K562 (cell line): Measurements from ENCODE around the gene ADAM23. TPM values are rescaled to one million over a fixed set of nuclear protein-coding genes. Genes with fewer than 3 reads are reported as not detected.
A peak's percentile ranks its signal among the peaks of the same experiment; 100 is the strongest.

Experiments
- ATAC-seq: fragments of 200-7000 bp; cut with Tn5 transposase; 3 replicates; pipeline ENCODE4 v1.9.1; 2020; ENCODE audit warnings: moderate library complexity
- BruUV-seq: library from RNA; stranded (reverse); fragments of 400-500 nt; replicated peaks from 2 replicates; lab custom pipeline; 2021; lab: Mats Ljungman, UMichigan
- CTCF ChIA-PET: fragments of 300-600 bp; formaldehyde crosslinking; extraction: SDS; loops from one replicate; lab custom pipeline; 2021; ENCODE audit warnings: low intra/inter-chr PET ratio; lab: Yijun Ruan, JAX
- POLR2A ChIA-PET: fragments of 300-600, 350-650 bp; sonication (Branson Sonifier 250); formaldehyde crosslinking; extraction: SDS; loops from one replicate; lab custom pipeline; 2021; ENCODE audit warnings: antibody characterized with exemption, inconsistent platforms; lab: Yijun Ruan, JAX
- DNase-seq, 4 experiments: peaks; one replicate each; pipeline versions ENCODE4 v3.0.0 to v3.0.0-alpha.2; 2011 to 2018; ENCODE audit warnings: low spot score in 3 of 4, mixed read lengths in 3 of 4; ENCODE audit errors: extremely low read depth in 1 of 4
- FAIRE-seq: peaks from 2 replicates; lab custom pipeline; 2011; peaks lifted over from hg19 to GRCh38; lab: Jason Lieb, UNC
- H2AFZ ChIP-seq: 2 replicates; pipeline ENCODE4 v1.6.0; 2011; ENCODE audit warnings: low read depth, low read length, control low read depth, inconsistent platforms
- H3K27ac ChIP-seq: fragments of 200-600 bp; 3 replicates; pipeline ENCODE4 v1.8.0; 2011; ENCODE audit warnings: low read depth, mild to moderate bottlenecking, control low read depth, inconsistent platforms, low read length, moderate library complexity, mixed read lengths; ENCODE audit errors: extremely low read depth
- H3K27me3 ChIP-seq, 2 experiments: fragments of 300-600 bp in 1 of 2; 2 replicates in 1 of 2; 3 replicates in 1 of 2; pipeline versions ENCODE4 v1.6.0 to v1.8.0; 2011; ENCODE audit warnings: inconsistent platforms in 2 of 2, low read length in 2 of 2, mild to moderate bottlenecking in 1 of 2, mixed read lengths in 1 of 2, moderate library complexity in 1 of 2; ENCODE audit not compliant: control insufficient read depth in 2 of 2, insufficient read depth in 2 of 2
- H3K36me3 ChIP-seq: fragments of 300-600 bp; 3 replicates; pipeline ENCODE4 v1.8.0; 2011; ENCODE audit warnings: mild to moderate bottlenecking, low read length, inconsistent platforms; ENCODE audit not compliant: control insufficient read depth, insufficient read depth
- H3K4me1 ChIP-seq, 2 experiments: fragments of 200-600 bp in 1 of 2; replicated peaks in 1 of 2; 2 replicates in 1 of 2; 3 replicates in 1 of 2; pipeline versions ENCODE4 v1.5.1 to v1.8.0; 2011; ENCODE audit warnings: inconsistent platforms in 2 of 2, low read length in 2 of 2, mild to moderate bottlenecking in 1 of 2, mixed read lengths in 1 of 2, moderate library complexity in 1 of 2; ENCODE audit not compliant: control insufficient read depth in 2 of 2, insufficient read depth in 2 of 2
- H3K4me2 ChIP-seq: 2 replicates; pipeline ENCODE4 v1.6.1; 2011; ENCODE audit warnings: low read length, control low read depth, inconsistent platforms, mixed read lengths; ENCODE audit not compliant: insufficient read depth
- H3K4me3 ChIP-seq: fragments of 200-600 bp; sonication (generic), shearing (Covaris generic); 2 replicates; pipeline ENCODE4 v1.5.1; 2016; ENCODE audit warnings: control low read depth, inconsistent platforms
- H3K79me2 ChIP-seq: fragments of 200-600 bp; 3 replicates; pipeline ENCODE4 v1.8.0; 2011; ENCODE audit warnings: low read length, inconsistent platforms; ENCODE audit not compliant: control insufficient read depth, insufficient read depth
- H3K9ac ChIP-seq, 2 experiments: 2 replicates each; pipeline versions ENCODE4 v1.6.0 to v1.6.1; 2011; ENCODE audit warnings: low read depth in 2 of 2, low read length in 2 of 2, control low read depth in 1 of 2, inconsistent platforms in 1 of 2, mild to moderate bottlenecking in 1 of 2, mixed read lengths in 1 of 2; ENCODE audit not compliant: insufficient read depth in 1 of 2
- H3K9me1 ChIP-seq: one replicate; pipeline ENCODE4 v1.6.0; 2011; ENCODE audit warnings: inconsistent platforms, mild to moderate bottlenecking, low read length, moderate library complexity; ENCODE audit not compliant: control insufficient read depth, insufficient read depth
- H3K9me3 ChIP-seq: replicated peaks from 2 replicates; pipeline ENCODE4 v1.5.1; 2011; ENCODE audit warnings: low read depth, low read length, inconsistent platforms; ENCODE audit not compliant: control insufficient read depth, insufficient read depth
- H4K20me1 ChIP-seq: replicated peaks from 2 replicates; pipeline ENCODE4 v1.6.1; 2011; ENCODE audit warnings: low read length, inconsistent platforms, mixed read lengths; ENCODE audit not compliant: control insufficient read depth, insufficient read depth
- BRF2 ChIP-seq: IDR thresholded peaks from 3 replicates; pipeline ENCODE4 v1.6.1; 2011; ENCODE audit warnings: borderline replicate concordance, mild to moderate bottlenecking; ENCODE audit not compliant: insufficient read length, insufficient read depth
- CCNT2 ChIP-seq: IDR thresholded peaks from 2 replicates; pipeline ENCODE4 v1.6.1; 2011; ENCODE audit warnings: borderline replicate concordance, low read depth, mild to moderate bottlenecking, moderate library complexity, mixed read lengths, low read length; ENCODE audit not compliant: insufficient read length; ENCODE audit errors: extremely low read depth
- CHD1 ChIP-seq: fragments of 200-600 bp; sonication (generic); IDR thresholded peaks from one replicate; pipeline ENCODE4 v1.6.1; 2012; ENCODE audit warnings: mild to moderate bottlenecking, moderate library complexity, low read length, inconsistent platforms
- E2F8 ChIP-seq: fragments of 450-650 bp; IDR thresholded peaks from 2 replicates; pipeline ENCODE4 v1.7.1; 2018; ENCODE audit warnings: mild to moderate bottlenecking, low read depth; ENCODE audit not compliant: partially characterized antibody
- FUS ChIP-seq: fragments of 200-400 bp; formaldehyde crosslinking; optimal IDR thresholded peaks from 2 replicates; pipeline ENCODE3; 2017; ENCODE audit warnings: low read depth, low read length
- KLF13 ChIP-seq: fragments of 450-650 bp; IDR thresholded peaks from 2 replicates; pipeline ENCODE4 v1.6.1; 2016; ENCODE audit warnings: missing genetic modification characterization, low read depth, mild to moderate bottlenecking, missing compliant biosample characterization, moderate library complexity, borderline replicate concordance
- L3MBTL2 ChIP-seq: fragments of 450-650 bp; IDR thresholded peaks from 2 replicates; pipeline ENCODE4 v1.6.1; 2016; ENCODE audit warnings: mild to moderate bottlenecking, moderate library complexity
- NFE2 ChIP-seq: IDR thresholded peaks from 2 replicates; pipeline ENCODE4 v1.6.1; 2014; ENCODE audit warnings: antibody characterized with exemption, low read depth
- NFIX ChIP-seq: fragments of 250-450 bp; sonication (Bioruptor Pico); IDR thresholded peaks from 2 replicates; pipeline ENCODE4 v1.4.0; 2020; ENCODE audit warnings: low read depth, mild to moderate bottlenecking, moderate library complexity
- NR1H2 ChIP-seq: sonication (generic); formaldehyde crosslinking; IDR thresholded peaks from 2 replicates; pipeline ENCODE4 v1.4.0; 2020; ENCODE audit warnings: mild to moderate bottlenecking, missing genetic modification reagents
- PHTF2 ChIP-seq: fragments of 250-450 bp; sonication (Bioruptor Pico); IDR thresholded peaks from 2 replicates; pipeline ENCODE4 v1.5.0; 2021; ENCODE audit warnings: mild to moderate bottlenecking
- SMAD2 ChIP-seq: fragments of 150-350 bp; IDR thresholded peaks from 2 replicates; pipeline ENCODE4 v1.6.1; 2014; ENCODE audit warnings: low read depth, mild to moderate bottlenecking, low read length
- ZNF551 ChIP-seq: fragments of 250-450 bp; sonication (Bioruptor Pico); IDR thresholded peaks from 2 replicates; pipeline ENCODE4 v1.5.0; 2021; ENCODE audit warnings: mild to moderate bottlenecking, moderate library complexity
- ZNF561 ChIP-seq: fragments of 450-650 bp; formaldehyde crosslinking; conservative IDR thresholded peaks from 2 replicates; pipeline ENCODE4 v1.4.0; 2020; ENCODE audit warnings: mild to moderate bottlenecking, moderate library complexity
- WGBS: fragments of 100-300 bp; shearing (Covaris generic); methylation state at CpG from one replicate; pipeline ENCODE4 v1.1.6; 2016; ENCODE audit warnings: low coverage, mixed read lengths; ENCODE audit not compliant: insufficient coverage; ENCODE audit errors: missing lambda C conversion rate; 5-methylcytosine and 5-hydroxymethylcytosine counted together
- in situ Hi-C: fragments of 300-500 bp; cut with MboI; formaldehyde crosslinking; loops from 4 replicates; pipeline ENCODE4 v1.15.0; 2018; ENCODE audit warnings: inconsistent platforms, mixed read lengths
- intact Hi-C: fragments of 100-400 bp; cut with micrococcal nuclease; formaldehyde crosslinking; loops from 2 replicates; pipeline ENCODE4 v1.14.2; 2022
- polyA plus RNA-seq, 8 experiments: library from polyadenylated mRNA; depleted of rRNA in 4 of 8; stranded (reverse) in 5 of 8; unstranded in 3 of 8; fragments of >200 nt; fragmentation: Nextera tagmentation in 2 of 8; fragmentation: Illumina TruSeq in 1 of 8; extraction: Ambion mirVana in 2 of 8; extraction: Trizol in 1 of 8; gene quantifications; 2 replicates each; pipeline versions ENCODE4 v1.2.1 to v1.2.3, GENCODE V29; 2011 to 2014; ENCODE audit warnings: inconsistent platforms in 1 of 8, missing spikeins in 1 of 8
- total RNA-seq, 7 experiments: library from RNA; depleted of rRNA in 6 of 7; stranded (reverse); fragments of >200 nt in 6 of 7; fragmentation: Illumina TruSeq in 2 of 7; extraction: Trizol in 2 of 7; gene quantifications; 2 replicates each; pipeline versions ENCODE4 v1.2.1 to v1.2.3, GENCODE V29; 2011 to 2021; ENCODE audit warnings: low replicate concordance in 1 of 7

Gene ADAM23
- total and polyA plus RNA-seq, 9 of the 15 experiments (the other 6 are each of a cell fraction or from before 2014, with no cell fraction given) = 0.02 TPM; not detected in 8

GRCh38 chr2:206521612-206522011, 78.3 kb downstream of the ADAM23 start:
- ATAC-seq = no peak
- Histone ChIP-seq H3K79me2 (no peaks in the 10 kb centered on the region), H3K27ac (no peak overlapping the region), H3K9me1 (no peaks in the 10 kb centered on the region), H3K4me1 (no peaks in the 10 kb centered on the region), H4K20me1 (no peaks in the 10 kb centered on the region)
- POLR2A ChIA-PET = no interaction called here
- in situ Hi-C loops = no loop called here
- no peak for TF ChIP-seq BRF2
- 0 out of 2 replicates have a peak, but pooled peaks have one; percentile 5 for TF ChIP-seq NFE2
- TF ChIP-seq, all 486 proteins: peak for 1
- WGBS = 0% methylated on average over 1 of the region's 1 CpG
- Histone ChIP-seq H3K9ac (no peak overlapping the region), H2AFZ (no peak overlapping the region), H3K9me3 (no peaks in the 10 kb centered on the region), H3K27me3 (no peaks in the 10 kb centered on the region), H3K4me2 (no peak overlapping the region), H3K36me3 (no peaks in the 10 kb centered on the region), H3K4me3 (no peak overlapping the region)
- no peak for DNase-seq
- BruUV-seq = no TSS peak
- intact Hi-C loops = no loop called here
- CTCF ChIA-PET = no interaction called here
- no peak for FAIRE-seq

GRCh38 chr2:206526416-206526815, 83.1 kb downstream of the ADAM23 start:
- Histone ChIP-seq H3K4me3 (no peak overlapping the region), H3K9me1 (no peaks in the 10 kb centered on the region), H3K4me2 (no peak overlapping the region), H3K4me1 (no peaks in the 10 kb centered on the region), H3K79me2 (no peaks in the 10 kb centered on the region), H3K36me3 (no peaks in the 10 kb centered on the region), H3K27me3 (no peaks in the 10 kb centered on the region), H2AFZ (no peak overlapping the region), H3K9me3 (no peaks in the 10 kb centered on the region), H3K9ac (no peak overlapping the region), H4K20me1 (no peaks in the 10 kb centered on the region), H3K27ac (no peak overlapping the region)
- no TSS peak for BruUV-seq
- ChIA-PET CTCF (no interaction called here), POLR2A (no interaction called here)
- in situ Hi-C loops = no loop called here
- DNase-seq (no peak), FAIRE-seq (no peak), ATAC-seq (no peak)
- intact Hi-C loops = no loop called here
- 11% methylated on average over 1 of the region's 1 CpG for WGBS
- TF ChIP-seq L3MBTL2 (no peak), NFIX (CRISPR knock-in tag) (no peak), NR1H2 (CRISPR knock-in tag) (no peak), FUS (no peak), ZNF551 (no peak), E2F8 (no peak), PHTF2 (no peak), CHD1 (no peak), KLF13 (tag) (no peak), SMAD2 (no peak), CCNT2 (no peak), ZNF561 (CRISPR knock-in tag) (no peak)
